OCI-M2 (cell line): ENCODE measurements around the gene POLR1A.

ENCODE experiments used
- DNase-seq: peaks from one replicate; lab custom pipeline; 2025; ENCODE audit not compliant: unreplicated experiment; lab: John Stamatoyannopoulos, UW

Gene POLR1A

GRCh38 chr2:86105252-86105968 is at the start of gene POLR1A:
TSS of gene POLR1A (minus strand) at chr2:86105886. CDS start at chr2:86105776, 110 bp downstream.
- DNase-seq = peak; percentile 81

- no peak for DNase-seq
These were observed 44.8 kb upstream of the POLR1A start for GRCh38 chr2:86150502-86150901.

GRCh38 chr2:86147793-86148192 is 42.1 kb upstream of the POLR1A start:
- DNase-seq = no peak

GRCh38 chr2:86143926-86144685 is 38.4 kb upstream of the POLR1A start:
- no peak for DNase-seq

GRCh38 chr2:86143307-86143706 is 37.6 kb upstream of the POLR1A start:
- no peak for DNase-seq

- DNase-seq = no peak
These were observed 37.0 kb upstream of the POLR1A start for GRCh38 chr2:86142436-86143257.

GRCh38 chr2:86140969-86141392 is 35.3 kb upstream of the POLR1A start:
- DNase-seq = no peak

GRCh38 chr2:86139981-86140380 is 34.3 kb upstream of the POLR1A start:
- no peak for DNase-seq

- no peak for DNase-seq
These were observed 33.3 kb upstream of the POLR1A start for GRCh38 chr2:86138736-86139625.

GRCh38 chr2:86136141-86136540 is 30.5 kb upstream of the POLR1A start:
- no peak for DNase-seq

GRCh38 chr2:86135653-86136052 is 30.0 kb upstream of the POLR1A start:
- DNase-seq = no peak

- no peak for DNase-seq
These were observed 29.0 kb upstream of the POLR1A start for GRCh38 chr2:86134709-86135108.

- DNase-seq = no peak
These were observed 19.0 kb upstream of the POLR1A start for GRCh38 chr2:86124683-86125082.

GRCh38 chr2:86123328-86123925 is 17.7 kb upstream of the POLR1A start:
- no peak for DNase-seq

- DNase-seq = no peak
These were observed 12.4 kb upstream of the POLR1A start for GRCh38 chr2:86118130-86118529.

GRCh38 chr2:86107031-86107430 is 1.3 kb upstream of the POLR1A start:
- no peak for DNase-seq

GRCh38 chr2:86105969-86106945 is 571 bp upstream of the POLR1A start, which contains the start of gene PTCD3:
TSS of gene PTCD3 (plus strand) at chr2:86106235. CDS start at chr2:86106248, 13 bp downstream.
- DNase-seq = peak; percentile 81

- no peak for DNase-seq
These were observed 3.5 kb downstream of the POLR1A start for GRCh38 chr2:86102157-86102556.

GRCh38 chr2:86097913-86098312 is 7.8 kb downstream of the POLR1A start:
- DNase-seq = no peak
